Tibial nerve (tissue), 4 donors: Measurements from ENCODE around the gene JMJD6.

Experiments used
- EP300 ChIP-seq, 2 donors: sonication (generic); formaldehyde crosslinking; IDR thresholded peaks; one replicate each; pipeline ENCODE4 v1.6.1; 2017; ENCODE audit warnings: antibody characterized with exemption in 2 of 2, mild to moderate bottlenecking in 1 of 2
- POLR2A ChIP-seq, 2 donors: fragments of 450-650 bp; IDR thresholded peaks; one replicate each; pipeline ENCODE4 v1.6.1; 2017; ENCODE audit warnings: antibody characterized with exemption in 2 of 2, mild to moderate bottlenecking in 2 of 2, moderate library complexity in 2 of 2
- TF ChIP-seq, protein P1 (sequence below), 5 experiments: fragments of 200-600 bp in 3 of 5; fragments of 450-650 bp in 2 of 5; sonication (generic) in 3 of 5; IDR thresholded peaks; one replicate each; pipeline ENCODE4 v1.5.1; 2016 to 2019; ENCODE audit warnings: antibody characterized with exemption in 5 of 5, mild to moderate bottlenecking in 3 of 5, moderate library complexity in 2 of 5

DNA sequence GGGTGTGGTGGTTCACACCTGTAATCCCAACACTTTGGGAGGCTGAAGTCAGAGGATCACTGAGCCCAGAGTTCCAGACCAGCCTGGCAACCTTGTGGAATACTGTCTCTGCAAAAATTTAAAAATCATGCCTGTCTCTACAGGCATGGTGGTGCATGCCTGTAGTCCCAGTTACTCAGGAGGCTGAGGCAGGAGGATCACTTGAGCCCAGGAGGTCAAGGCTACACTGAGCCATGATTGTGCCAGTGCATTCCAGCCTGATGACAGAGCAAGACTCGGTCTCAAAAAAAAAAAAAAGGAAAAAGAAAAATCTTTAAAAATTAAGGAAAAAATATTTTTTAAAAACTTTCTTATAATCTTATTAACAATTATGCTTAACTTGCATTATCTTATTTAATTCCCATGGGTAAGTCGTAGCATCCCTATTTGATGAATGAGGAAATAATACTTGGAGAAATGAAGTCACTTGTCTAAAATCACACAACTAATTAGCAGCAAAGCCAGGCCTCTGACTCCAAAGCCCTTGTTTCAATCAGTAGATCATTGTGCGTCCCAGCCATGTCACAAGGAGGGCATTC is 25.1 kb upstream of the JMJD6 start:
- TF ChIP-seq, protein P1, sequence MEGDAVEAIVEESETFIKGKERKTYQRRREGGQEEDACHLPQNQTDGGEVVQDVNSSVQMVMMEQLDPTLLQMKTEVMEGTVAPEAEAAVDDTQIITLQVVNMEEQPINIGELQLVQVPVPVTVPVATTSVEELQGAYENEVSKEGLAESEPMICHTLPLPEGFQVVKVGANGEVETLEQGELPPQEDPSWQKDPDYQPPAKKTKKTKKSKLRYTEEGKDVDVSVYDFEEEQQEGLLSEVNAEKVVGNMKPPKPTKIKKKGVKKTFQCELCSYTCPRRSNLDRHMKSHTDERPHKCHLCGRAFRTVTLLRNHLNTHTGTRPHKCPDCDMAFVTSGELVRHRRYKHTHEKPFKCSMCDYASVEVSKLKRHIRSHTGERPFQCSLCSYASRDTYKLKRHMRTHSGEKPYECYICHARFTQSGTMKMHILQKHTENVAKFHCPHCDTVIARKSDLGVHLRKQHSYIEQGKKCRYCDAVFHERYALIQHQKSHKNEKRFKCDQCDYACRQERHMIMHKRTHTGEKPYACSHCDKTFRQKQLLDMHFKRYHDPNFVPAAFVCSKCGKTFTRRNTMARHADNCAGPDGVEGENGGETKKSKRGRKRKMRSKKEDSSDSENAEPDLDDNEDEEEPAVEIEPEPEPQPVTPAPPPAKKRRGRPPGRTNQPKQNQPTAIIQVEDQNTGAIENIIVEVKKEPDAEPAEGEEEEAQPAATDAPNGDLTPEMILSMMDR (IDR thresholded peaks at IDR 0.05), result no peak
- TF ChIP-seq EP300 (IDR thresholded peaks at IDR 0.05) (no peak), POLR2A (IDR thresholded peaks at IDR 0.05) (no peak)
